ENCODE measurements around the gene RGCC. TPM values are rescaled to one million over a fixed set of nuclear protein-coding genes. Genes with fewer than 3 reads are reported as not detected.

The RGCC gene
- total RNA-seq, 1 experiment from 2014 or later = 3.4 TPM

GRCh38 chr13:41491436-41491835, 34.1 kb downstream of the RGCC start:
- H3K4me2 ChIP-seq = no peak overlapping the region
- H4K20me1 ChIP-seq (ENCODE audit: insufficient read depth) = no peaks in the 10 kb centered on the region
- no peak for DNase-seq
- no peak overlapping the region for H2AFZ ChIP-seq
- H3K4me1 ChIP-seq (replicated peaks; ENCODE audit: insufficient read depth) = no peaks in the 10 kb centered on the region
- ChIA-PET POLR2A (ENCODE audit: unreplicated experiment) (no interaction called here), CTCF (no interaction called here)
- no peaks in the 10 kb centered on the region for H3F3A ChIP-seq (ENCODE audit: insufficient read depth, low read depth)
- H3K4me3 ChIP-seq = no peak overlapping the region
- H3K79me2 ChIP-seq (ENCODE audit: low read depth) = no peaks in the 10 kb centered on the region
- H3K9me3 ChIP-seq (ENCODE audit: insufficient read depth, low read depth) = no peaks in the 10 kb centered on the region
- intact Hi-C loops (cut with micrococcal nuclease; ENCODE audit: unreplicated experiment) = no loop called here
- no peak for TF ChIP-seq EZH2 (IDR thresholded peaks at IDR 0.05; ENCODE audit: low read depth)
- no peak for TF ChIP-seq CTCF (conservative IDR thresholded peaks at IDR 0.05)
- H3K36me3 ChIP-seq (ENCODE audit: low read depth) = no peaks in the 10 kb centered on the region
- H3K27me3 ChIP-seq (ENCODE audit: insufficient read depth, low read depth) = no peaks in the 10 kb centered on the region
- H3K27ac ChIP-seq = no peak overlapping the region
- H3K9me2 ChIP-seq (ENCODE audit: insufficient read depth) = no peaks in the 10 kb centered on the region
- BruUV-seq (replicated peaks) = no TSS peak

GRCh38 chr13:41492432-41493260, 35.3 kb downstream of the RGCC start:
- POLR2A ChIA-PET (ENCODE audit: unreplicated experiment) = no interaction called here
- H3F3A ChIP-seq (ENCODE audit: insufficient read depth, low read depth) = no peaks in the 10 kb centered on the region
- intact Hi-C loops (cut with micrococcal nuclease; ENCODE audit: unreplicated experiment) = no loop called here
- TF ChIP-seq EZH2 (IDR thresholded peaks at IDR 0.05; ENCODE audit: low read depth) (no peak), CTCF (conservative IDR thresholded peaks at IDR 0.05) (no peak)
- H3K27me3 ChIP-seq (ENCODE audit: insufficient read depth, low read depth) = no peaks in the 10 kb centered on the region
- no peaks in the 10 kb centered on the region for H3K79me2 ChIP-seq (ENCODE audit: low read depth)
- no peak overlapping the region for H3K4me3 ChIP-seq
- H3K27ac ChIP-seq = no peak overlapping the region
- no peaks in the 10 kb centered on the region for H3K36me3 ChIP-seq (ENCODE audit: low read depth)
- no TSS peak for BruUV-seq (replicated peaks)
- no peak overlapping the region for H2AFZ ChIP-seq
- no peaks in the 10 kb centered on the region for H4K20me1 ChIP-seq (ENCODE audit: insufficient read depth)
- no peak overlapping the region for H3K4me2 ChIP-seq
- H3K9me2 ChIP-seq (ENCODE audit: insufficient read depth) = no peaks in the 10 kb centered on the region
- CTCF ChIA-PET = no interaction called here
- H3K4me1 ChIP-seq (replicated peaks; ENCODE audit: insufficient read depth) = no peaks in the 10 kb centered on the region
- H3K9me3 ChIP-seq (ENCODE audit: insufficient read depth, low read depth) = no peaks in the 10 kb centered on the region
- DNase-seq = no peak

GRCh38 chr13:41494202-41494601, 36.9 kb downstream of the RGCC start:
- CTCF ChIA-PET = no interaction called here
- no peak overlapping the region for H3K4me2 ChIP-seq
- no peaks in the 10 kb centered on the region for H3K36me3 ChIP-seq (ENCODE audit: low read depth)
- H2AFZ ChIP-seq = no peak overlapping the region
- no peak overlapping the region for H3K27ac ChIP-seq
- H3K4me3 ChIP-seq = no peak overlapping the region
- H3F3A ChIP-seq (ENCODE audit: insufficient read depth, low read depth) = no peaks in the 10 kb centered on the region
- no peaks in the 10 kb centered on the region for H3K4me1 ChIP-seq (replicated peaks; ENCODE audit: insufficient read depth)
- intact Hi-C loops (cut with micrococcal nuclease; ENCODE audit: unreplicated experiment) = no loop called here
- no peaks in the 10 kb centered on the region for H3K9me2 ChIP-seq (ENCODE audit: insufficient read depth)
- no TSS peak for BruUV-seq (replicated peaks)
- DNase-seq = no peak
- H3K79me2 ChIP-seq (ENCODE audit: low read depth) = no peaks in the 10 kb centered on the region
- POLR2A ChIA-PET (ENCODE audit: unreplicated experiment) = no interaction called here
- no peaks in the 10 kb centered on the region for H4K20me1 ChIP-seq (ENCODE audit: insufficient read depth)
- no peaks in the 10 kb centered on the region for H3K27me3 ChIP-seq (ENCODE audit: insufficient read depth, low read depth)
- TF ChIP-seq EZH2 (IDR thresholded peaks at IDR 0.05; ENCODE audit: low read depth) (no peak), CTCF (conservative IDR thresholded peaks at IDR 0.05) (no peak)
- H3K9me3 ChIP-seq (ENCODE audit: insufficient read depth, low read depth) = no peaks in the 10 kb centered on the region
